ENCODE results near the gene SSTR4. TPM values are rescaled to one million over a fixed set of nuclear protein-coding genes. Genes with fewer than 3 reads are reported as not detected.

The SSTR4 gene
- total RNA-seq, 1 donor from 2014 or later: not detected

DNA sequence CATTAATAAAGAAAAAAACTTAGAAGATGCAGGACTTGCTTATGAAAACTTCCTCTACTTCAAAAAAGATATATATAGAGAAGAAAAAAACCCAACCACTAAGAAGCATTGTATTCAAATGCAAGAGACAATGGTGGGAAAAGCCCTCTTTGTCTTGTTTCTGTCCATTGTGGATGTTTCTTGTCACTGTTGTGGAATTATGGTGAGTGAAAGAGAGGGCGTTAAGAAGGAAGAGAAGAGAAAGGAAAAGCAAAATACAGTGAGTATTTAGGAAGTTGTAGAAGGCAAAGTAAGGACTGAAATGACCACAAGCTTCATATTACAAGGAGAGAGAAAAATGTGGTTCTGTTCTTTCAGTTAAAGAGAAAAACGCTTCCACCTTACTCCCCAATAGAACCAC lies 28.5 kb downstream of the SSTR4 start:
- Histone ChIP-seq H3K4me3 (no peak overlapping the region), H3K36me3 (no peaks in the 10 kb centered on the region), H3K9me3 (replicated peaks) (no peaks in the 10 kb centered on the region), H3K4me1 (peaks cover 44% of the 10 kb centered on the region), H3K27ac (replicated peaks) (peak overlapping the region; percentile 68), H3K27me3 (ENCODE audit: low read depth) (no peaks in the 10 kb centered on the region)
- TF ChIP-seq, protein P1, sequence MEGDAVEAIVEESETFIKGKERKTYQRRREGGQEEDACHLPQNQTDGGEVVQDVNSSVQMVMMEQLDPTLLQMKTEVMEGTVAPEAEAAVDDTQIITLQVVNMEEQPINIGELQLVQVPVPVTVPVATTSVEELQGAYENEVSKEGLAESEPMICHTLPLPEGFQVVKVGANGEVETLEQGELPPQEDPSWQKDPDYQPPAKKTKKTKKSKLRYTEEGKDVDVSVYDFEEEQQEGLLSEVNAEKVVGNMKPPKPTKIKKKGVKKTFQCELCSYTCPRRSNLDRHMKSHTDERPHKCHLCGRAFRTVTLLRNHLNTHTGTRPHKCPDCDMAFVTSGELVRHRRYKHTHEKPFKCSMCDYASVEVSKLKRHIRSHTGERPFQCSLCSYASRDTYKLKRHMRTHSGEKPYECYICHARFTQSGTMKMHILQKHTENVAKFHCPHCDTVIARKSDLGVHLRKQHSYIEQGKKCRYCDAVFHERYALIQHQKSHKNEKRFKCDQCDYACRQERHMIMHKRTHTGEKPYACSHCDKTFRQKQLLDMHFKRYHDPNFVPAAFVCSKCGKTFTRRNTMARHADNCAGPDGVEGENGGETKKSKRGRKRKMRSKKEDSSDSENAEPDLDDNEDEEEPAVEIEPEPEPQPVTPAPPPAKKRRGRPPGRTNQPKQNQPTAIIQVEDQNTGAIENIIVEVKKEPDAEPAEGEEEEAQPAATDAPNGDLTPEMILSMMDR (IDR thresholded peaks at IDR 0.05; ENCODE audit: borderline replicate concordance): no peak
- intact Hi-C loops (cut with micrococcal nuclease): no loop called here
- DNase-seq: no peak

DNA sequence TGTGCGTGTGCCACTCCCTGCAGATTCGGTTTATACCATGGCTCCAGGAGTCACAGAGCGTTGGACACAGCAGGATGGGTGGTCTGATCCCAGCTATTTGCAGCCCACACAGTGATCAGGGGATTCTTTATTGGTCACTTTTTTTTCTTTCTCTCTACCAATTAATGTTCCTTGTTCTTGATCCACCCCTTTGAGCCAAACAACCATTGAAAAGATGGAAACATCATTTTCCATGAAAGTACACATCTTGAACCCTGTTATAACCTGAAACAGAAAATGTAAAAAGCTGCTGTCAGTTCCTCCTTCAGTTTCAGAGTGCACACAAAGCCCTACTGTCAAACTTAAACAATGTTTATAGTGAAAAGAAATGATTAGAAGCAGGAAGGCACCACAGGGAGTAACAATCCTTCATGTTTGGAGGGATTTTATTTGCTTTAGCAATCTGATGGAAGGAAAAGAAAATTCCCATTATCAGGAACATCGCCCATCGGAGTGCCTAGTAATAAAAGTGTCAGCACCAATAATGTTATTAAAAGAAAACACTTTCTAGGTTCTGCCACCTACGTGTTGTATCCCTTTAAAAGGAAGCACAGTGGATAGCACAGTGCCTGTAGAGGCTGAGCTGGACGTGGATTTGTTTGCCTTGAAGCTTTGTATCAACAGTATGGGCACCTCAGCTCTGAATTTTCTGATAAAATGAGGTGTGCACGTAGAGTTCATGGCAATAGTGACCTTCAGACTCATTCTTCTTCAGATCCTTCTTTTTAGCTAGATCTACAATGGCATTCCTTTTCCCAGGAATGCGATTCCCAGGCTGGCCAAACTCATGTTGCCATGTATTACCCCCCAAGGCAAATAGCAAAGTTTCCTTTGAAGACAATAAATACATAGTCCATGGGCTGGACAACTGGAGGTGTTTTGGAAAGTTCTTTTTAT lies 30.4 kb downstream of the SSTR4 start:
- no peaks in the 10 kb centered on the region for H3K36me3 ChIP-seq
- intact Hi-C loops (cut with micrococcal nuclease): no loop called here
- no peak overlapping the region for H3K27ac ChIP-seq (replicated peaks)
- H3K4me3 ChIP-seq: no peak overlapping the region
- H3K4me1 ChIP-seq: peaks cover 33% of the 10 kb centered on the region
- DNase-seq: no peak
- TF ChIP-seq, protein P1 (IDR thresholded peaks at IDR 0.05; ENCODE audit: borderline replicate concordance): no peak
- no peaks in the 10 kb centered on the region for H3K27me3 ChIP-seq (ENCODE audit: low read depth)
- H3K9me3 ChIP-seq (replicated peaks): no peaks in the 10 kb centered on the region

DNA sequence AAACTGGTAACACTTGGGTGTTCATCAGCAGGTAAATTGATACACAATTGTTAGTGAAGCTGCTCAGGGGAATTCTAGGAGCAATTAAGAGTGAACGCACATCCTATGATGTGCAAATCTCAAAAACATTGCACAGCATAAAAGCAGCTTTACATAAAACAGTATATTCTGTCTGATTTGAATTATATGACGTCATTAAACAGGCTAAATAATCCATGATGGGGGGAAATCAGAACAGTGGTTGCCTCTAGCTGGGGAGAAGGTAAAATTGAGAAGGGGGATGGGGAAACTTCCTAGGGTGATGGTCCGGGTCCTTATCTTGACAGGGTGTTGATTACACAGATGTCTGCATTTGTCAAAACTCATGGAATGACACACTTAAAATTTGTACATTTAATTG lies 31.7 kb downstream of the SSTR4 start:
- Histone ChIP-seq H3K27ac (replicated peaks) (no peak overlapping the region), H3K9me3 (replicated peaks) (no peaks in the 10 kb centered on the region), H3K27me3 (ENCODE audit: low read depth) (no peaks in the 10 kb centered on the region), H3K4me3 (no peak overlapping the region), H3K36me3 (no peaks in the 10 kb centered on the region), H3K4me1 (peaks cover 20% of the 10 kb centered on the region)
- TF ChIP-seq, protein P1 (IDR thresholded peaks at IDR 0.05; ENCODE audit: borderline replicate concordance): no peak
- intact Hi-C loops (cut with micrococcal nuclease): no loop called here
- no peak for DNase-seq

DNA sequence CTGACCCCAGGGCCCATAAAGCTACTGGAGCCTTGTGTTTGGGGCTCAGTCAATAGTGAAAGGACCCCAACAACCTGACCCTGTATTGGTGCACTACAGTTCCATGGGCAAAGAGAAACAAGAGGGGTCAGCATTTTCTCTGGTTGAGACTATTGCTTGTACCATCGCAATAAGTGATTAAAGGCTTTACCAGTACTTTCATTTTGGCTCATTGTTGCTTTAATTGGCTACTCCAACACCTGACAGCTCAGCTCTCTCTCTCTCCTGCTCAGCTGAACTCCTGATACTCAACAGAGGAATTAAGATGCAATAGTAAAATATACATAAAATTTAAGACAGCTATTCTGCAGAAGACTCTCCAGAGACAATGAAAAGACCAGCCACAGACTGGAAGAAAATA lies 33.2 kb downstream of the SSTR4 start:
- peaks cover 5% of the 10 kb centered on the region for H3K4me1 ChIP-seq
- intact Hi-C loops (cut with micrococcal nuclease): no loop called here
- no peak overlapping the region for H3K4me3 ChIP-seq
- TF ChIP-seq, protein P1 (IDR thresholded peaks at IDR 0.05; ENCODE audit: borderline replicate concordance): no peak
- no peak overlapping the region for H3K27ac ChIP-seq (replicated peaks)
- no peaks in the 10 kb centered on the region for H3K9me3 ChIP-seq (replicated peaks)
- DNase-seq: no peak
- no peaks in the 10 kb centered on the region for H3K36me3 ChIP-seq
- no peaks in the 10 kb centered on the region for H3K27me3 ChIP-seq (ENCODE audit: low read depth)

DNA sequence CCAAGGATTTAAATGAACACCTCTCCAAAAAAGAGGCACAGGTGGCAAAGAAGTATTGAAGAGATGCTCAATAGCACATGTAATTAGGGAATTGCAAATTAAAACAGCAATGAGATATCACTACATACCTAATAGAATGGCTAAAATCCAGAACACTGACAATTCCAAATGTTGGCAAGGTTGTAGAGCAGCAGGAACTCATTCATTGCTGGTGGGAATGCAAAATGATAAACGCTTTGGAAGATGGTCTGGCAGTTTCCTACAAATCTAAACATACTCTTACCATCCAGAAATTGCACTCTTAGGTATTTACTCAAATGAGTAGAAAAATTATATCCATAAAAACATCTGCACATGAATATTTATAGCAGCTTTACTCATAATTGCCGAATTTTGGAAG lies 34.0 kb downstream of the SSTR4 start:
- TF ChIP-seq, protein P1 (IDR thresholded peaks at IDR 0.05; ENCODE audit: borderline replicate concordance): no peak

More for the DNA sequence above, 34.0 kb downstream of the SSTR4 start:
- no peak for DNase-seq
- H3K27me3 ChIP-seq (ENCODE audit: low read depth): no peaks in the 10 kb centered on the region
- intact Hi-C loops (cut with micrococcal nuclease): no loop called here
- H3K4me1 ChIP-seq: no peaks in the 10 kb centered on the region
- no peak overlapping the region for H3K27ac ChIP-seq (replicated peaks)
- H3K4me3 ChIP-seq: no peak overlapping the region
- H3K9me3 ChIP-seq (replicated peaks): no peaks in the 10 kb centered on the region
- H3K36me3 ChIP-seq: no peaks in the 10 kb centered on the region

Data from left ventricle myocardium inferior (tissue), 1 donor.